NCI-H128 (cell line): ENCODE data around the gene STOML1.
A peak's percentile ranks its signal among the peaks of the same experiment; 100 is the strongest.
"Not testable (repeated sequence)": the region's sequence is repeated elsewhere in the genome, so short reads cannot be mapped to it uniquely, and the experiment has no call there.

Source experiments
- DNase-seq: peaks from one replicate; lab custom pipeline; 2025; ENCODE audit not compliant: unreplicated experiment; lab: John Stamatoyannopoulos, UW

STOML1 gene

DNA sequence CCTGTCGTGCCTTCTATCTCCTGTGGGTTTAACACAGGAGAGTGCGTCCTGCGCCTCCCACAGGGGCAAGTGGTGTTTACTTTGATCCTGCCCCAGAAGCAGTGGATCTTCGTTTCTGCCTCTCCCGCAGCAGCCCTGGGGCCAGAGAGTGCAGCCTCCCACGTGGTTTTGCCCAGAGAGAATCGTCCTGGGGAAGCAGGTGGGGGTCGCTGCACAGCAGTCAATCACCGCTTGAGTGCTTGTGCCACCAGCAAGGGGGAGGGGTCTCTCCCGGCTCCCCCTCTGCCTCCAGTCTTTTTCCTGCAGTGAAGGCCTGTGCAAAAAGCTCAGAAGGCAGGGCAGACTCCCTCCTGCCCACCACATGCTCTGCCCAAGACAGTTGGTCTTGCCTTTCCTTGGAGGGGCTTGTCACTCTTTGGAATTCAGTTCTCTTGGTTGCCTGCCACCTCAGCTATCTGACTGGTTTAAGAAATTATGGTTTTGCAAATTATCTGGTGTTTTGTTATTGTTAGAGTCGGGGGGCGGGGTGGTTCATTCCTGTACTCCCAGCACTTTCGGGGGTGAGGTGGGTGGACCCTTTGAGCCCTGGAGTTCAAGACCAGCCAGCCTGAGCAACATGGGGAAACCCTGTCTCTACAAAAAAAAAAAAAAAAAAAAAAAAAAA lies 26.9 kb downstream of the STOML1 start:
- DNase-seq: no peak

DNA sequence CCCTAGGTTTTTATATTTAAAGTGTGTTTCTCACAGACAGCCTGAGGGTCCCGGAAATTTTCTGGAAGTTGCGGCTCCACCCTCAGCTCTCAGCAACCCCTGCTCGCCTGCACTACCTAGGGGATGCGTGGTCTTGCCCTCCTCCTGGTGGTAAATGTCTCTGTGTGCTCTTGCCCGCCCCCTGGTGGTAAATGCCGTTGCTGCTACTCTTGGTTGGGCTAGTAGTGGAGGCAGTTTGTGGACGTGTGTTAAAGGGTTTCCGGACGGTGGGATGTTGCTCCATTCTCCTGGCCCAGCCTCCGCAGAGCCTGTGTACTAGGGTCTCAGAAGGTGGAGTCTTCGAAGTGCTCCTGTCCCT lies 27.4 kb downstream of the STOML1 start:
- no peak for DNase-seq

DNA sequence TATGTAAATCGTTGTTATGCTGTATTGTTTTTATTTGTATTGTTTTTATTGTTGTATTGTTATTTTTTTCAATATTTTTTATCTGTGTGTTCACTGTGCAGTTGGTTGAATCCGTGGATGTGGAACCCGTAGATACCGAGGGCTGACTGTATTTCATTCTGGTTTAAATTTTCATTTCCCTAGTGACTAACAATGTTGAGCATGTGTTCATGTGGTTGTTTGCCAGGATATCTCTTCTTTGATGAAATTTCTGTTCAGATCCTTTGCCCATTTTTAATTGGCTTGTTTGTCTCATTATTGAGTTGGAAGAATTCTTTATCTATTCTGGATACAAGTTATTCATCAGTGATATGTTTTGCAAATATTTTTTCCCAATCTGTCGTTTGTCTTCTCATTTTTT lies 29.7 kb downstream of the STOML1 start:
- DNase-seq: no peak

DNA sequence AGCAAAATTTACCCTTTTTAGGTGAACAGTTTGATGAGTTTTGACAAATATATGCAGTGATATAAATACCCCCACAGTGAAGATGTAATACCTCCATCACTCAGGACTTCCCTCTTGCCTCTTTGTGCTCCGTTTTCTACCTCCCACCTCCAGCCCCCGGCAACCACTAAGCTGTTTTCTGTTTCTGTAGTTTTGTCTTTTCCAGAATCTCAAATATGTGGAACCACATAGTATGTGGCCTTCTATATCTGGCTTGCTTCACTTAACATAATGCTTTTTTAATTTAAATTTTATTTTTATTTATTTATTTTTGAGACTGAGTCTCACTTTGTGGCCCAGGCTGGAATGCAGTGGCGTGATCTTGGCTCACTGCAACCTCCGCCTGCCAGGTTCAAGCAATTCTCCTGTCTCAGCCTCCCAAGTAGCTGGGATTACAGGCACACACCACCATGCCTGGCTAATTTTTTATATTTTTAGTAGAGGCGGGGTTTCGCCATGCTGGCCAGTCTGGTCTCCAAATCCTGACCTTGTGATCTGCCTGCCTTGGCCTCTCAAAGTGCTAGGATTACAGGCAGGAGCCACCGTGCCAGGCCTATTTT lies 31.5 kb downstream of the STOML1 start:
- DNase-seq: not testable (repeated sequence)

GRCh38 chr15:73959801-73960200 lies 32.3 kb downstream of the STOML1 start:
- no peak for DNase-seq

DNA sequence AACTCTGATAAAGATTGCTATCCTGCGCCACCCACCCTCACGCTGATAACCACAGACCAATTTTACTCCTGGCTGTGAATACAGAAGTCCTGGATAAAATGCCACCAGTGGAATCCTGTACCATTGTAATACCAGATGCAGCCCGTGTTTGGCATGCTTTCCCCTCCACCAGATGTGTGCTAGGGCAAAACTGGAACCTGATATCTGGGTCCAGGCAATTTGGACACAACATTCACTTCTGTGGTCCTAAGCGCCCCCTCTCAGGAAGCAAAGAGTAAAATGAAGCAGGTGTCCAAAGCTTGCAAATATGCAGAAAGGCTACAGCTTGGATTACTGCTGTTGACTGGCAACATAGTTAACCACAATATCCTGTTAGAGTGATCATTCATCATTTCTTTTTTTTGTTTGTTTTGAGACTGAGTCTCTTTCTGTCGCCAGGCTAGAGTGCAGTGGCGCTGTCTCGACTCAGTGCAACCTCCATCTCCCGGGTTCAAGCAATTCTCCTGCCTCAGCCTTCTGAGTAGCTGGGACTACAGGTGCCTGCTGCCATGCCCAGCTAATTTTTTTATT lies 33.0 kb downstream of the STOML1 start:
- DNase-seq: no peak

DNA sequence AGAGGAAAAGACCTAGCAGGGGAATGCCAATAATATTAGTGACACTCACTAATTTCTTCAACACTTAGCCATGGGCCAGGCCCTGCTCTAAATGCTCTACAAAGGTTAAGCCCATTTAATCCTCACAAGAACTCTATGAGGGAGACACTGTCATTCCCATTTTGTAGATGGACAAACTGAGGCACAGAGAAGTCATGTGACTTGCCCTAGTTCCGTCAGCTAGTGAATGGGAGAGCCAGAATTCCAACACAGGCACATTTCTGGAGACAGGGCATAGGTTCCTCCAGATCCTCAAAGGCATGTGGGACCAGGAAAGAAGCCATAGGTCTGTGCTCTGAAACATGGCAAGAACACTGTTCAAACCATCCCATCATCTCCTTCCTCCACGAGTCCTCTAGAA lies 34.3 kb downstream of the STOML1 start:
- DNase-seq: no peak

- DNase-seq: no peak
Observed at GRCh38 chr15:73957276-73957675, 34.8 kb downstream of the STOML1 start.

- no peak for DNase-seq
Observed at GRCh38 chr15:73956743-73957135, 35.4 kb downstream of the STOML1 start.

GRCh38 chr15:73955861-73956742 lies 36.0 kb downstream of the STOML1 start:
- no peak for DNase-seq

- DNase-seq: no peak
Observed at GRCh38 chr15:73955326-73955725, 36.8 kb downstream of the STOML1 start.

DNA sequence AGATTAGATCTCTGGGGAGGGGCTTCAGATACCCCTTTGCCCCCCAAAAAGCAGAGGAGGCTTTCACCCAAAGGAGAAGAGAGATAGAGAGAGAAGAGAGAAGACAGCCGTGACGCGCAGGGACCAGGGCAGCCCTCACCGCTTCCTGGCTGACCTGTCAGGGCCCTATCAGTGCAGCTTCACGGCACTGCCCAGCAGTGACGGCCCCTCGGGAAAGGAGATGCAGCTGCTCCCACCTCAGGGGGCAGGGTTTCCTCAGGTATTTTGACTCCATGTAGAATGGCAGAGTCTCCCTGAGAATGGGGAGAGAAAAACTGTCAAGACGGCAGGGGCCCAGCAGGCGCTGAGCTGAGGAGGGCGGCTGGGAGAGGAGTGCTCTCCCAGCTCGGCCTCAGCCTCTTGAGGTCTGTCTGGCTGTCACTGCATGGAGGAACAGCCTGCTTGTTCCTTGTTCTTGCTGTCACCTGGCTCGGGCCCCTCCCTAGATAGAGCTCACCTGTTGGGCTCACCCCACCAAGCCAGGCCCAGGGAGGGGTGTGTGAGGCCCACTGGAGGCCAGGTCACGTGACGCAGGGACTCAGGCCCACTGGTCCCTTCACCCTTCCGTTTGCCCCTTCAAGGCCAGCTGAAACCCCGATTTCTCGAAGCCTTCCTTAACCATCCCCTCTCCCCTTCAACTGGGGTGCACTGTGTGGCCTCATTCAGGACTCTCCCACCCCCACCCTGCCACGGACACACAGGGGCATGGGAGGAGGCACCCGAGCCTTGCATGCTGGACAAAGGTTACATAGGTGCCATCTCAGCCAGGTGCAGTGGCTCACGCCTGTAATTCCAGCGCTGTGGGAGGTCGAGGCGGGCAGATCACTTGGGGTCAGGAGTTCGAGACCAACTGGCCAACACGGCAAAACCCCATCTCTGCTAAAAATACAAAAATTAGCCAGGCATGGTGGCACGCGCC lies 37.6 kb downstream of the STOML1 start:
- DNase-seq: no peak

DNA sequence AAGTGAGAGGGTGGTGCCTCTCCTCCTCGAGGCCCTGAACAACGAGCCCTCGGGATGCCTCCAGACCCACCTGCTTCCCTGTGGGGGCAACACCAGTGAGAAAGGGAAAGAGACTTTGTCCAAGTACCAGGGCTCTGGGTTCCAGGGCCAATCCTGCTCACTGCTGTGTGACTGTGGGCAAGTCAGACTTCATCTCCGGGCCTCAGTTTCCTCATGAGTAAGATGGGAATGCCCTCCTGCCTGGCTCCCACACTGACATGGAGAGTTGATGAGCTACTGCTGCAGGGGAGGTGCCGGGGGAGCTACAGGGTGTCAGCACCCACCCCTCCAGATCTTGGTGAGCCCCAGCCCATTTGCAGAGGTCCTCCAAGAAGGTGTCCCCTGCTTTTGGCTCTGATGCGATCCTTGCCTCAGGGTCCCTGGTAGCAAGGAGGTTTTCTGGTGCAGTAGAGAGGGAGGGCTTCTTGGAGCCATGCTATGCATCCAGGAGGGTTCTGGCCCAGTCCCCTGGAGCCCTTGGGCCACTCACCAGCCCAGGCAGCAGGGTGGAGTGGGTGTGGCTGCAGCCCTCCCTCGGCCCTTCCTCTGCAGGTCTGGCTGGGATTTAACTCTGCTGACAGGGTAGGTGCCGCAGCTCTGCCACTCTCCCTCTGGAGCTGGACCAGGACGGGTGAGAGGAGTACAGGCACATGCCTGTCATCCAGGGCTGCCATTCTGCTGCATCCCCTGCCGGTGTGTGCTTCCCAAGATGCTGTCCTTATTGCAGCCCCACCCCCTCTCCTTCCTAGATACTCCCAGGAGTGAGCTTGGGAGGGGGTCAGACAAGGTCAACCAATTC lies 39.0 kb downstream of the STOML1 start:
- no peak for DNase-seq

GRCh38 chr15:73952171-73952912 lies 39.8 kb downstream of the STOML1 start:
- no peak for DNase-seq

DNA sequence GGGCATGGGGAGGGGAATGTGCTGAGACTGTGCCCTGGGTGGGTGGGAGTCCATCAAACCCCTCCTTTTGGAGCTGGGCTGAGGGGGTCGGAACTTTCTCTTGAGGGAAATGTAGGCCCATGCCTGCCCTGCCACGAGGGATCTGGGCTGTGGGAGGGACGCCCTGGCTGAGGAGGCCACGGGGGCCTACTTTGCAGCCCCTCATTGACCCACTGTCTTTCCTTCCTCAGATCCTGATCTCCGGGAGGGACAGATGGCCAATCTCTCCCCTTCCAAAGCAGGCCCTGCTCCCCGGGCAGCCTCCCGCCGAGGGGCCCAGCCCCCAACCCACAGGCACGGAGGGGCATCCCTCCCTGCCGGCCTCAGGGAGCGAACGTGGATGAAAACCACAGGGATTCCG lies 40.5 kb downstream of the STOML1 start:
- no peak for DNase-seq

DNA sequence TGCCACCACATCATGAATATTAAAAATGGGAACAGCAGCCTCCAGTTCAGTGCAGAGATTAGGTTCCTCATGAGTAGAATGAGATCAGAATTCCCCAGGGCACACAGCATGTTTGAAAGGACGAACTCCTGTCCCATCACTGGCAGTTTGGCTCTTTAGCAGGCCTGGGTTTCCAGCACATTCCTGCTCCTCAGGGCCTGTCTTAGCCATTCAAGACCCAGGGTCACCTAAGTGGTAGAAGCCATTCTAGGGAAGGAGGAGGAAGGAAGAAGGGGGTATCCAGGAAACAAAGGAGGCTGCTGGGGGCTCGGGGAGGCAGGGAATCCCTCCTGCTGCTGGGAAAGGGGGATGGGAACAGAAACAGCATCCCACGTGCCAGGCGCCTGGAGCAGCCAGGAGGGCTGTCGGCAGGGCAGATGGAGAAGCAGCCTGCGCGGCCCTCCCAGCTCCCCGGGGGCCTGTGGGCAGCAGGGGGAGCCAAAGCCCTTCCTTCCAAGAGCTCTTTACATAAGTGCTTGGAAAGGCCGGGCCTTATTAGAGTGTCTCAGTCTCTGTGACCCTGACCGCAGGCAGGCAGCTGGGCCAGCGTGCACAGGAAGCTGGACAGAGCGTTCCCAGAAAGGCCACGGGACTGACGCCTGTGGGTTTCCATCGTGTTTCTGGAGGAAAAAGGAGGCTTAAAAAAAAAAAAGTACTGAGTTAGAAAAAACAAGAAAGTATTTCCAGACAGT lies 41.1 kb downstream of the STOML1 start:
- peak; percentile 58 for DNase-seq

DNA sequence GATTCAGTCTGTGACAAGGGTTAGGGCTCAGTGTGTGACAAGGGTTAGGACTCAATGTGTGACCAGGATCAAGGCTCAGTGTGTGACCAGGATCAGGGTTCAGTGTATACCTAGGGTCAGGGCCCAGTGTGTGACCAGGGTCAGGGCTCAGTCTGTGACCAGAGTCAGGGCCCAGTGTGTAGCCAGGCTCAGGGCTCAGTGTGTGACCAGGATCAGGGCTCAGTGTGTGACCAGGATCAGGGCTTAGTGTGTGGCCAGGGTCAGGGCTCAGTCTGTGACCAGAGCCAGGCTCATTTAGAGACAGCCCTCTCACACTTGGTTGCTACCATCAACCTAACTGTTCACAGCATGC lies 41.6 kb downstream of the STOML1 start:
- DNase-seq: no peak

DNA sequence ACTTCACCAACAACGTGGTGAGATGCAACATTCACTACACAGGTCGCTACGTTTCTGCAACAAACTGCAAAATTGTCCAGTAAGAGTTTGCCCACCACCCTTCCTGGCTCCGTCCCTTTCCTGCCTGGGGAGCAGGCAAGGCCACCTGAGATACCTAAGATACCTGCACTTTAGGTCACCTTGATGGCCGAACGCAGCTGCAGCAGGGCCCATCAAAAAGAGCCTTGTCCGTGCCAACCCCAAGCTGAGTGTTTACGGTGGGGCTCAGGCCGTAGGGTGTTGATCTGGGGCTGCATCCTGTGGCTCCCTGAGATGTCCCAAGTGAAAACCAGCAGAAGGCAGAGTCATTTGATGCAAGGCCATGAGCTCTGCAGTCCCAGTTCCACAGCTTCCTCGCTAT lies 42.6 kb downstream of the STOML1 start:
- no peak for DNase-seq

- DNase-seq: no peak
Observed at GRCh38 chr15:73948982-73949381, 43.1 kb downstream of the STOML1 start.
